ENCODE results near the gene PARP6.

- TF ChIP-seq, protein P1, sequence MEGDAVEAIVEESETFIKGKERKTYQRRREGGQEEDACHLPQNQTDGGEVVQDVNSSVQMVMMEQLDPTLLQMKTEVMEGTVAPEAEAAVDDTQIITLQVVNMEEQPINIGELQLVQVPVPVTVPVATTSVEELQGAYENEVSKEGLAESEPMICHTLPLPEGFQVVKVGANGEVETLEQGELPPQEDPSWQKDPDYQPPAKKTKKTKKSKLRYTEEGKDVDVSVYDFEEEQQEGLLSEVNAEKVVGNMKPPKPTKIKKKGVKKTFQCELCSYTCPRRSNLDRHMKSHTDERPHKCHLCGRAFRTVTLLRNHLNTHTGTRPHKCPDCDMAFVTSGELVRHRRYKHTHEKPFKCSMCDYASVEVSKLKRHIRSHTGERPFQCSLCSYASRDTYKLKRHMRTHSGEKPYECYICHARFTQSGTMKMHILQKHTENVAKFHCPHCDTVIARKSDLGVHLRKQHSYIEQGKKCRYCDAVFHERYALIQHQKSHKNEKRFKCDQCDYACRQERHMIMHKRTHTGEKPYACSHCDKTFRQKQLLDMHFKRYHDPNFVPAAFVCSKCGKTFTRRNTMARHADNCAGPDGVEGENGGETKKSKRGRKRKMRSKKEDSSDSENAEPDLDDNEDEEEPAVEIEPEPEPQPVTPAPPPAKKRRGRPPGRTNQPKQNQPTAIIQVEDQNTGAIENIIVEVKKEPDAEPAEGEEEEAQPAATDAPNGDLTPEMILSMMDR (IDR thresholded peaks at IDR 0.05; ENCODE audit: insufficient read depth, low read length, poor library complexity, severe bottlenecking), result peak; percentile 73
- no peak for TF ChIP-seq EZH2phosphoT487 (conservative IDR thresholded peaks at IDR 0.05; ENCODE audit: low read length)
Observed at GRCh38 chr15:72312605-72313447, 40.5 kb upstream of the PARP6 start.
